ENCODE measurements around the gene RGS6. TPM values are rescaled to one million over a fixed set of nuclear protein-coding genes. Genes with fewer than 3 reads are reported as not detected.
A peak's percentile ranks its signal among the peaks of the same experiment; 100 is the strongest.

The RGS6 gene
- total RNA-seq, 1 donor from 2014 or later = 2.8 TPM

DNA sequence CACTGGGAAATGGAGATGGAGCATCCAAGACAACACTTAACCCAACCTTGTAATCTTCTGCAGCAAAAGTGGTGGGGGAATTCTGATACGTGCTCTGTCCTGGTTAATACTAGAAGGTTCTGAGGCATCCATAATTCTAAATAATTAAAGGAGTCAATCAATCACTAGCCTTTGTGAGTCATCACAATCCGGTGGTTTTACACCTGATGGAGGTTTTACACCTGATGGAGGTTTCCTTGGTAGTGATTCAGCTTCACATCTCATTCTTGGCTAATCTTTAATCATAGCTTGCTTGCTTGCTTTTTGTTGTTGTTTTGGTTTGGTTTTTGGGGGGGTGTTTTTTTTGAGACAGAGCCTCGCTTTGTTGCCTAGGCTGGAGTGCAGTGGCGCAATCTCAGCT lies 618.3 kb downstream of the RGS6 start:
- TF ChIP-seq, protein P1, sequence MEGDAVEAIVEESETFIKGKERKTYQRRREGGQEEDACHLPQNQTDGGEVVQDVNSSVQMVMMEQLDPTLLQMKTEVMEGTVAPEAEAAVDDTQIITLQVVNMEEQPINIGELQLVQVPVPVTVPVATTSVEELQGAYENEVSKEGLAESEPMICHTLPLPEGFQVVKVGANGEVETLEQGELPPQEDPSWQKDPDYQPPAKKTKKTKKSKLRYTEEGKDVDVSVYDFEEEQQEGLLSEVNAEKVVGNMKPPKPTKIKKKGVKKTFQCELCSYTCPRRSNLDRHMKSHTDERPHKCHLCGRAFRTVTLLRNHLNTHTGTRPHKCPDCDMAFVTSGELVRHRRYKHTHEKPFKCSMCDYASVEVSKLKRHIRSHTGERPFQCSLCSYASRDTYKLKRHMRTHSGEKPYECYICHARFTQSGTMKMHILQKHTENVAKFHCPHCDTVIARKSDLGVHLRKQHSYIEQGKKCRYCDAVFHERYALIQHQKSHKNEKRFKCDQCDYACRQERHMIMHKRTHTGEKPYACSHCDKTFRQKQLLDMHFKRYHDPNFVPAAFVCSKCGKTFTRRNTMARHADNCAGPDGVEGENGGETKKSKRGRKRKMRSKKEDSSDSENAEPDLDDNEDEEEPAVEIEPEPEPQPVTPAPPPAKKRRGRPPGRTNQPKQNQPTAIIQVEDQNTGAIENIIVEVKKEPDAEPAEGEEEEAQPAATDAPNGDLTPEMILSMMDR (conservative IDR thresholded peaks at IDR 0.05) = no peak

DNA sequence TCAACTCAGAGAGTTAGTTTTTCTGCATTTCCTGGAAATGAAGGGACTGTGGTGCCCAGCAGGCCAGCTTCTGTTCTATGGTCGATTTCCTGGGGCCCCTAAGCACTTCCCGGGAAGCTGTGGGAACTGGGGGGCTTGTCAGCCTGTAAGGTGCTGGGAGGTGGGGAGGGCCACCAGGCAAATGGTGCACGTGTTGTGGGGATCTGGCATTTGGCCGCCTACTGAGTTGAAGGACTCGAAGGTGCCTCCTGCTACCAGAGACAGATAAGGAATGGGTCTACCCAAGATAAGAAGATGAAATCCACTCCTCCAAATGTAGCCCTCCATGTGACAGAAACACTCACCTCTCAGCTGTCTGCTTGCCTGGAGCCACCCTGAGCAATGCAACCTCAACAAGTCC lies 620.0 kb downstream of the RGS6 start:
- no peaks in the 10 kb centered on the region for H3K36me3 Mint-ChIP-seq (ENCODE audit: low read depth)
- DNase-seq (ENCODE audit: low read depth, low spot score) = no peak

More for the DNA sequence above, 618.3 kb downstream of the RGS6 start:
- no peak for DNase-seq (ENCODE audit: low read depth, low spot score)
- H3K4me3 Mint-ChIP-seq = no peak overlapping the region
- no peaks in the 10 kb centered on the region for H3K4me1 Mint-ChIP-seq
- H3K9me3 Mint-ChIP-seq = no peaks in the 10 kb centered on the region
- H3K27ac Mint-ChIP-seq (ENCODE audit: unreplicated experiment) = no peak overlapping the region
- peaks cover 2% of the 10 kb centered on the region for H3K27me3 Mint-ChIP-seq (ENCODE audit: low read depth)
- H3K36me3 Mint-ChIP-seq (ENCODE audit: low read depth) = no peaks in the 10 kb centered on the region

DNA sequence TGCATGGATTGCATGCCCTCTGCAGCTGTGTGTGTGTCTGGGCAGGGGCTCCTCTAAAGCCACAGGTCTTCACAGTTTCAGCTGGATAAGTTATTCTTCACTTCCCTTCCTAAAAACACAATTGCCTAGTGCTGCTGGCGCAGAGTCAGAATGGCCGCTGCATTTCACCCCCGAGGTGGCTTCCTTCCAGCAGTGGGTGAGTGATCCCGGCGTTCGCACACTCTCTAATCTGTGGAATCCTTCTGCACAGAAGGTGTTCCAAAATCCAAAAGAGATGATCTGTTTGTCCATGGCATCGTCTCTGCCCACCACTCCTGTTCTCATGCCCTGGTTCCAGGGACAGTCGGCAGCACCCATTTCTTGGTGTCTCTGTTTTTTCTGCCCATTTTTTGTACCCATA lies 620.9 kb downstream of the RGS6 start:
- H3K36me3 Mint-ChIP-seq (ENCODE audit: low read depth) = no peaks in the 10 kb centered on the region
- H3K4me1 Mint-ChIP-seq = peaks cover 2% of the 10 kb centered on the region
- no peaks in the 10 kb centered on the region for H3K9me3 Mint-ChIP-seq
- no peak for DNase-seq (ENCODE audit: low read depth, low spot score)
- peaks cover 2% of the 10 kb centered on the region for H3K27me3 Mint-ChIP-seq (ENCODE audit: low read depth)
- no peak overlapping the region for H3K4me3 Mint-ChIP-seq
- H3K27ac Mint-ChIP-seq (ENCODE audit: unreplicated experiment) = no peak overlapping the region
- TF ChIP-seq, protein P1 (conservative IDR thresholded peaks at IDR 0.05) = no peak

More for the DNA sequence above, 620.0 kb downstream of the RGS6 start:
- TF ChIP-seq, protein P1 (conservative IDR thresholded peaks at IDR 0.05) = no peak
- H3K4me1 Mint-ChIP-seq = no peaks in the 10 kb centered on the region
- H3K4me3 Mint-ChIP-seq = no peak overlapping the region
- peaks cover 2% of the 10 kb centered on the region for H3K27me3 Mint-ChIP-seq (ENCODE audit: low read depth)
- H3K27ac Mint-ChIP-seq (ENCODE audit: unreplicated experiment) = no peak overlapping the region
- H3K9me3 Mint-ChIP-seq = no peaks in the 10 kb centered on the region

DNA sequence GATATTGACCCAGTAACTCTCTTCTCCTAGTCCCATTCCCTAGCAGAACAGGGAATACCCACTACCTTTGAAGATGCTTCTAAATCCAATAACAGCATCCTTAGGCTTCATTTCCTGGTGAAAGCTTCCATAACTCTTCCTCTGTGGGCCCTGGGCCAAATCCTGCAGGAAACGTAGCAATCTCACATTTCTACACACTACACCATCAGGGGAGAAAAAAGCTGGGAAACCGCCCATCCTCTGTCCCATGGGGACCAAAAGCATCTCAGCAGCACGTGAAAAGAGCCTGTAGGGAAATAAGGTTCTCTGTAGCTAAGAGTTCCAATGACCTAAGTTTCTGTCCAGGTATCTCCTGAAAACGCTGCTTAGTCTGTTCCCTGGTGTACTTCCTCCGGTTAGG lies 621.4 kb downstream of the RGS6 start:
- peaks cover 5% of the 10 kb centered on the region for H3K4me1 Mint-ChIP-seq
- H3K27me3 Mint-ChIP-seq (ENCODE audit: low read depth) = peaks cover 2% of the 10 kb centered on the region
- no peak overlapping the region for H3K4me3 Mint-ChIP-seq
- TF ChIP-seq, protein P1 (conservative IDR thresholded peaks at IDR 0.05) = no peak
- no peaks in the 10 kb centered on the region for H3K36me3 Mint-ChIP-seq (ENCODE audit: low read depth)
- no peaks in the 10 kb centered on the region for H3K9me3 Mint-ChIP-seq
- H3K27ac Mint-ChIP-seq (ENCODE audit: unreplicated experiment) = no peak overlapping the region
- DNase-seq (ENCODE audit: low read depth, low spot score) = no peak

DNA sequence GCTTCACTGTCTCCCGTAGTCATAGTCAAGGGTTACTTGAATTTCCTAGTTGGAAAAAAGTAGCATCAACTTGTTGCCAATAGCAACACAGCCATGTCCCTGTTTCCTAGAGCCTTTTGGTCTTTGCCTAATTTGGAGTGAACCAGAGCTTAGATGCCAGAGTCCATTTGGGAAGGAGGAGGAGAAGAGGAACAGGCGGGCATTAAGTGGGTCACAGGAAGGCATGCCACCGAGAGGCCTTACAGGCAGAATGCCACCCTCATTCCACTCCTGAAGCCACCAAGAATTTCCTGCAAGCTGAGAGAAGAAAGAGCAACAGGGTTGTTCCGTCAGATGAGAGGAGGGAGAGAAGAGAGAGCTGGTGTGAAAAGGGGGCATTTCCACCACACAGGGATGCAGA lies 622.2 kb downstream of the RGS6 start:
- H3K36me3 Mint-ChIP-seq (ENCODE audit: low read depth) = no peaks in the 10 kb centered on the region
- H3K4me3 Mint-ChIP-seq = no peak overlapping the region
- DNase-seq (ENCODE audit: low read depth, low spot score) = no peak

More for the DNA sequence above, 622.2 kb downstream of the RGS6 start:
- peaks cover 12% of the 10 kb centered on the region for H3K4me1 Mint-ChIP-seq
- no peaks in the 10 kb centered on the region for H3K9me3 Mint-ChIP-seq
- TF ChIP-seq, protein P1 (conservative IDR thresholded peaks at IDR 0.05) = no peak
- peak overlapping the region; percentile 88 for H3K27ac Mint-ChIP-seq (ENCODE audit: unreplicated experiment)
- H3K27me3 Mint-ChIP-seq (ENCODE audit: low read depth) = peaks cover 2% of the 10 kb centered on the region

All from neural crest cell (in vitro differentiated cells).